Stimulated activated CD4-positive, alpha-beta T cell treated with anti-CD3 and anti-CD28 coated beads, Interleukin-15, amount 100 ng/mL, for 1 hour (primary cell): Measurements from ENCODE around the gene MYO10.
A peak's percentile ranks its signal among the peaks of the same experiment; 100 is the strongest.
"Not testable (repeated sequence)": the region's sequence is repeated elsewhere in the genome, so short reads cannot be mapped to it uniquely, and the experiment has no call there.

ENCODE experiments used
- DNase-seq, 2 donors: peaks; one replicate each; pipeline ENCODE4 v3.0.0-alpha.2; 2020; ENCODE audit warnings: low read depth in 1 of 2, low spot score in 1 of 2

MYO10 gene

GRCh38 chr5:16788957-16789356 is 147.1 kb downstream of the MYO10 start:
- no peak for DNase-seq

GRCh38 chr5:16787278-16787677 is 148.8 kb downstream of the MYO10 start:
- DNase-seq, result no peak

GRCh38 chr5:16784843-16785791 is 151.0 kb downstream of the MYO10 start:
- DNase-seq, result peak in 1 of 2 donors; percentile 18

- DNase-seq, result no peak
These were observed 152.0 kb downstream of the MYO10 start for GRCh38 chr5:16784088-16784487.

- no peak for DNase-seq
These were observed 154.1 kb downstream of the MYO10 start for GRCh38 chr5:16781828-16782626.

- no peak for DNase-seq
These were observed 155.8 kb downstream of the MYO10 start for GRCh38 chr5:16780325-16780724.

GRCh38 chr5:16777432-16777831 is 158.7 kb downstream of the MYO10 start:
- DNase-seq, result no peak

GRCh38 chr5:16776611-16777251 is 159.4 kb downstream of the MYO10 start:
- DNase-seq, result no peak

- DNase-seq, result no peak
These were observed 161.3 kb downstream of the MYO10 start for GRCh38 chr5:16774806-16775205.

- no peak for DNase-seq
These were observed 162.1 kb downstream of the MYO10 start for GRCh38 chr5:16773991-16774390.

- DNase-seq, result no peak
These were observed 163.5 kb downstream of the MYO10 start for GRCh38 chr5:16772556-16772955.

- no peak for DNase-seq
These were observed 167.9 kb downstream of the MYO10 start for GRCh38 chr5:16768184-16768583.

GRCh38 chr5:16763211-16763610 is 172.9 kb downstream of the MYO10 start:
- no peak for DNase-seq

GRCh38 chr5:16759147-16759773 is 176.8 kb downstream of the MYO10 start:
- no peak for DNase-seq

GRCh38 chr5:16757989-16758501 is 178.0 kb downstream of the MYO10 start:
- DNase-seq, result no peak

GRCh38 chr5:16757577-16757976 is 178.5 kb downstream of the MYO10 start:
- DNase-seq, result not testable (repeated sequence)

- DNase-seq, result no peak
These were observed 178.9 kb downstream of the MYO10 start for GRCh38 chr5:16757146-16757545.

- no peak for DNase-seq
These were observed 179.4 kb downstream of the MYO10 start for GRCh38 chr5:16756692-16757091.

- no peak for DNase-seq
These were observed 180.4 kb downstream of the MYO10 start for GRCh38 chr5:16755641-16756040.

GRCh38 chr5:16754601-16755000 is 181.5 kb downstream of the MYO10 start:
- no peak for DNase-seq

GRCh38 chr5:16754086-16754485 is 182.0 kb downstream of the MYO10 start:
- DNase-seq, result no peak
